Caco-2 (cell line): Measurements from ENCODE around the gene NLGN1. TPM values are rescaled to one million over a fixed set of nuclear protein-coding genes. Genes with fewer than 3 reads are reported as not detected.

Source experiments
- BruUV-seq: library from RNA; stranded (reverse); fragments of 400-500 nt; replicated peaks from 2 replicates; lab custom pipeline; 2021; lab: Mats Ljungman, UMichigan
- CTCF ChIA-PET: fragments of 300-600 bp; sonication (Branson Sonifier 250); formaldehyde crosslinking; loops from one replicate; lab custom pipeline; 2022; ENCODE audit warnings: antibody characterized with exemption; lab: Charles Lee
- POLR2A ChIA-PET: fragments of 300-600 bp; sonication (Branson Sonifier 250); formaldehyde crosslinking; loops from one replicate; lab custom pipeline; 2022; ENCODE audit warnings: antibody characterized with exemption; lab: Charles Lee
- DNase-seq, 2 experiments: peaks; one replicate each; pipeline versions ENCODE4 v3.0.0 to v3.0.0-alpha.2; 2020 to 2022
- H3K27me3 ChIP-seq: replicated peaks from 2 replicates; pipeline ENCODE4 v1.6.0; 2011; ENCODE audit warnings: low read length; ENCODE audit not compliant: control insufficient read depth, insufficient read depth
- H3K36me3 ChIP-seq: 2 replicates; pipeline ENCODE4 v1.5.1; 2011; ENCODE audit warnings: low read length; ENCODE audit not compliant: control insufficient read depth, insufficient read depth
- H3K4me1 ChIP-seq: fragments of 250-450 bp; sonication (Bioruptor Pico); 2 replicates; pipeline ENCODE4 v1.5.1; 2020; ENCODE audit warnings: mild to moderate bottlenecking
- H3K4me3 ChIP-seq: 2 replicates; pipeline ENCODE4 v1.5.1; 2011; ENCODE audit warnings: low read depth, mild to moderate bottlenecking, control low read depth, low read length
- H3K9me3 ChIP-seq: fragments of 250-450 bp; sonication (Bioruptor Pico); 2 replicates; pipeline ENCODE4 v1.5.1; 2020; ENCODE audit warnings: mild to moderate bottlenecking, moderate library complexity
- H3K27ac Mint-ChIP-seq: one replicate; pipeline ENCODE4 v1.8.0; 2022; ENCODE audit warnings: mixed read lengths; ENCODE audit not compliant: unreplicated experiment
- H3K27me3 Mint-ChIP-seq: one replicate; pipeline ENCODE4 v1.8.0; 2022; ENCODE audit warnings: mixed read lengths; ENCODE audit not compliant: insufficient read depth, unreplicated experiment
- H3K36me3 Mint-ChIP-seq: one replicate; pipeline ENCODE4 v1.8.0; 2022; ENCODE audit warnings: mild to moderate bottlenecking, mixed read lengths; ENCODE audit not compliant: insufficient read depth, unreplicated experiment
- H3K4me1 Mint-ChIP-seq: one replicate; pipeline ENCODE4 v1.8.0; 2022; ENCODE audit warnings: low read depth, mixed read lengths; ENCODE audit not compliant: unreplicated experiment
- H3K4me3 Mint-ChIP-seq: one replicate; pipeline ENCODE4 v1.8.0; 2022; ENCODE audit warnings: mild to moderate bottlenecking, moderate library complexity, mixed read lengths; ENCODE audit not compliant: unreplicated experiment
- H3K9me3 Mint-ChIP-seq: one replicate; pipeline ENCODE4 v1.8.0; 2022; ENCODE audit warnings: mixed read lengths; ENCODE audit not compliant: unreplicated experiment
- intact Hi-C: fragments of 100-400 bp; cut with micrococcal nuclease; formaldehyde crosslinking; loops from one replicate; pipeline ENCODE4 v1.10.0; 2022; ENCODE audit not compliant: unreplicated experiment
- total RNA-seq: library from RNA; stranded (reverse); gene quantifications from 2 replicates; pipeline ENCODE4 v1.2.3, GENCODE V29; 2022
- TF ChIP-seq, protein P1 (sequence below), 2 experiments: fragments of 200-600 bp in 1 of 2; IDR thresholded peaks; 1 replicate in 1 of 2; 2 replicates in 1 of 2; pipeline versions ENCODE4 v1.5.1 to v1.8.0; 2011 to 2022; ENCODE audit warnings: antibody characterized with exemption in 1 of 2, control low read depth in 1 of 2, inconsistent platforms in 1 of 2, low read depth in 1 of 2, low read length in 1 of 2, mild to moderate bottlenecking in 1 of 2, moderate library complexity in 1 of 2; ENCODE audit not compliant: insufficient read depth in 1 of 2, severe bottlenecking in 1 of 2, unreplicated experiment in 1 of 2

NLGN1 gene
- total RNA-seq, 1 experiment from 2014 or later = not detected

DNA sequence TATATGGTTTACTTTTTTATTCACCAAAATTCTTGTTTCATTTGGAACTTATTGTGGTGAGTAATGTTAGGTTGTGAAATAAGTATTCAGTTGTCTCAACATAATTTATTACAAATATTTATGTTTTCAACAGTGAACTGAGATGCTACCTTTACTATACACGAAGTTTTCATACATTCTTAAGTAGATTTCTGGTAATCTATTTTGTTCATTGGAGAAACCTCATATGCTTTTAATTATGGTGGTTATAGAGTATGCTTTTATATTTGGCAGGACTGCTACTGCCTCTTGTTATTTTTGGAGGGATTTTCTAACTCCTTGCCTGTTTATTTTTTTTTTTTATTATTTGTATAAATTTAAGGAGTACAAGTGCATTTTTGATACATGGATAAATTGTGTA is 253.1 kb downstream of the NLGN1 start:
- Mint-ChIP-seq H3K4me3 (no peak overlapping the region), H3K36me3 (no peaks in the 10 kb centered on the region), H3K27ac (no peak overlapping the region), H3K27me3 (no peaks in the 10 kb centered on the region), H3K9me3 (no peaks in the 10 kb centered on the region), H3K4me1 (no peaks in the 10 kb centered on the region)
- Histone ChIP-seq H3K4me1 (no peaks in the 10 kb centered on the region), H3K36me3 (no peaks in the 10 kb centered on the region), H3K9me3 (no peaks in the 10 kb centered on the region), H3K27me3 (no peaks in the 10 kb centered on the region), H3K4me3 (no peak overlapping the region)
- intact Hi-C loops = no loop called here
- CTCF ChIA-PET = no interaction called here
- DNase-seq = no peak
- TF ChIP-seq, protein P1, sequence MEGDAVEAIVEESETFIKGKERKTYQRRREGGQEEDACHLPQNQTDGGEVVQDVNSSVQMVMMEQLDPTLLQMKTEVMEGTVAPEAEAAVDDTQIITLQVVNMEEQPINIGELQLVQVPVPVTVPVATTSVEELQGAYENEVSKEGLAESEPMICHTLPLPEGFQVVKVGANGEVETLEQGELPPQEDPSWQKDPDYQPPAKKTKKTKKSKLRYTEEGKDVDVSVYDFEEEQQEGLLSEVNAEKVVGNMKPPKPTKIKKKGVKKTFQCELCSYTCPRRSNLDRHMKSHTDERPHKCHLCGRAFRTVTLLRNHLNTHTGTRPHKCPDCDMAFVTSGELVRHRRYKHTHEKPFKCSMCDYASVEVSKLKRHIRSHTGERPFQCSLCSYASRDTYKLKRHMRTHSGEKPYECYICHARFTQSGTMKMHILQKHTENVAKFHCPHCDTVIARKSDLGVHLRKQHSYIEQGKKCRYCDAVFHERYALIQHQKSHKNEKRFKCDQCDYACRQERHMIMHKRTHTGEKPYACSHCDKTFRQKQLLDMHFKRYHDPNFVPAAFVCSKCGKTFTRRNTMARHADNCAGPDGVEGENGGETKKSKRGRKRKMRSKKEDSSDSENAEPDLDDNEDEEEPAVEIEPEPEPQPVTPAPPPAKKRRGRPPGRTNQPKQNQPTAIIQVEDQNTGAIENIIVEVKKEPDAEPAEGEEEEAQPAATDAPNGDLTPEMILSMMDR (IDR thresholded peaks at IDR 0.05; ENCODE audit: insufficient read depth in 1 of 2, low read depth in 1 of 2, low read length in 1 of 2, severe bottlenecking in 1 of 2, unreplicated experiment in 1 of 2) = no peak
- POLR2A ChIA-PET = no interaction called here
- BruUV-seq = no TSS peak

DNA sequence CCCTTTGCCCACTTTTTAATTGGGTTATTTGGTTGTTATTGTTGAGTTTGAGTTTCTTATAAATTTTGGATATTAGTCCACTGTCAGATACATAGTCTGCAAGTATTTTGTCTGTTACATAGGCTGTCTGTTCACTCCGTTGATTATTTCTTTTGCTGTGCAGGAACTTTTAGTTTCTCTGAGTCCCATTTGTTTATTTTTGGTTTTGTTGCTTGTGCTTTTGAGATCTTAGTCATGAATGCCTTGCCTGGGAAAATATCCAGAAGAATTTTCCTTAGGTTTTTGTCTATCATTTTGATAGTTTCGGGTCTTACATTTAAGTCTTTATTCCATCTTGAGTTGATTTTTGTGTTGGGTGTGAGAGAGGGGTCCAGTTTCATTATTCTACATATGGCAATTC is 254.5 kb downstream of the NLGN1 start:
- H3K27me3 Mint-ChIP-seq = no peaks in the 10 kb centered on the region
- no peaks in the 10 kb centered on the region for H3K9me3 Mint-ChIP-seq
- no peaks in the 10 kb centered on the region for H3K27me3 ChIP-seq
- BruUV-seq = no TSS peak
- H3K4me1 Mint-ChIP-seq = no peaks in the 10 kb centered on the region
- POLR2A ChIA-PET = no interaction called here
- H3K4me3 ChIP-seq = no peak overlapping the region
- H3K4me1 ChIP-seq = no peaks in the 10 kb centered on the region
- no peak overlapping the region for H3K27ac Mint-ChIP-seq
- H3K4me3 Mint-ChIP-seq = no peak overlapping the region
- no peaks in the 10 kb centered on the region for H3K9me3 ChIP-seq
- intact Hi-C loops = no loop called here
- DNase-seq = no peak
- TF ChIP-seq, protein P1 (IDR thresholded peaks at IDR 0.05; ENCODE audit: insufficient read depth in 1 of 2, low read depth in 1 of 2, low read length in 1 of 2, severe bottlenecking in 1 of 2, unreplicated experiment in 1 of 2) = no peak
- CTCF ChIA-PET = no interaction called here
- H3K36me3 Mint-ChIP-seq = no peaks in the 10 kb centered on the region
- no peaks in the 10 kb centered on the region for H3K36me3 ChIP-seq

DNA sequence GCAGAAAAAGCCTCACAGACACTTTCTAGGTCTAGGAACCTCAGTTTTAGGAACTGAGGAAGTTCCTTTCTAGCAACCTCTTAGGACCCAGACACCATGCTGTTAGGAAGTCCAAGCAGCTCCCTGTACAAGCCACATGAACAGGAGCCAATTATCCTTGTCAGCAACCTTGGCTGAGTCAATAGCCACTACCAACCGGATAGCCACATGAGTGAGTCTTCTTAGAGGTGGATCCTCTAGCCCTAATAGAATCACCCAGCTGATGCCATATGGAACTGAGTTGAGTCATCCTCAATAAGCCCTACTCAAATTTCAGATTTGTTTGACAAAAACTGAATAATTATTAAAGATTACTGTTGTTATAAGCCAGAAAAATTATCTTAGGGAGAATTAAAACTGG is 256.2 kb downstream of the NLGN1 start:
- no peaks in the 10 kb centered on the region for H3K4me1 Mint-ChIP-seq
- CTCF ChIA-PET = no interaction called here
- POLR2A ChIA-PET = no interaction called here

More for the DNA sequence above, 256.2 kb downstream of the NLGN1 start:
- no peaks in the 10 kb centered on the region for H3K27me3 Mint-ChIP-seq
- Histone ChIP-seq H3K4me1 (no peaks in the 10 kb centered on the region), H3K9me3 (no peaks in the 10 kb centered on the region), H3K27me3 (no peaks in the 10 kb centered on the region), H3K36me3 (no peaks in the 10 kb centered on the region), H3K4me3 (no peak overlapping the region)
- no peak overlapping the region for H3K27ac Mint-ChIP-seq
- intact Hi-C loops = no loop called here
- H3K4me3 Mint-ChIP-seq = no peak overlapping the region
- H3K36me3 Mint-ChIP-seq = no peaks in the 10 kb centered on the region
- no peaks in the 10 kb centered on the region for H3K9me3 Mint-ChIP-seq
- no TSS peak for BruUV-seq
- TF ChIP-seq, protein P1 (IDR thresholded peaks at IDR 0.05; ENCODE audit: insufficient read depth in 1 of 2, low read depth in 1 of 2, low read length in 1 of 2, severe bottlenecking in 1 of 2, unreplicated experiment in 1 of 2) = no peak
- no peak for DNase-seq
